Natural killer cell (primary cell): ENCODE measurements around the gene DUS4L. TPM values are rescaled to one million over a fixed set of nuclear protein-coding genes. Genes with fewer than 3 reads are reported as not detected.

Experiments
- total RNA-seq, 4 donors: library from RNA; stranded (reverse); fragments of 120-200 nt in 1 of 4; gene quantifications; one replicate each; pipeline versions ENCODE4 v1.2.3 to v1.2.4, GENCODE V29; 2013 to 2022

The DUS4L gene
- total RNA-seq, 3 donors from 2014 or later (not counting 1 experiment from before 2014, with no cell fraction given), result 5.5 to 10.5 (median 9.1) TPM

Other genes with a start within 250 kb of the DUS4L start
- gene GPR22, start 93.9 kb upstream of the DUS4L start, total RNA-seq, result not detected
- 10 to 100 TPM; 49.2 to 54.6 (median 54.2) TPM for gene COG5, start 51 bp upstream of the DUS4L start, total RNA-seq
- 10 to 100 TPM; 22.1 to 33.3 (median 27.1) TPM for gene BCAP29, start 16.3 kb downstream of the DUS4L start, total RNA-seq
- under 1 TPM in 1 of 3 donors, not detected in 2; 0.45 TPM for gene SLC26A4, start 96.9 kb downstream of the DUS4L start, total RNA-seq
- gene CBLL1, start 180.2 kb downstream of the DUS4L start, total RNA-seq, result 10 to 100 TPM; 62.7 to 85.8 (median 82.0) TPM
- gene SLC26A3, start 239.3 kb downstream of the DUS4L start, total RNA-seq, result not detected